Neutrophil (primary cell): Measurements from ENCODE around the gene OR52H1.

Experiments used
- H3K27ac ChIP-seq: fragments of 200-600 bp; sonication (generic); 2 replicates; pipeline ENCODE4 v1.5.1; 2016; ENCODE audit warnings: mild to moderate bottlenecking, moderate library complexity
- H3K27me3 ChIP-seq: fragments of 200-600 bp; sonication (generic); 2 replicates; pipeline ENCODE4 v1.6.0; 2016; ENCODE audit warnings: mild to moderate bottlenecking
- H3K36me3 ChIP-seq: fragments of 200-600 bp; sonication (generic); 2 replicates; pipeline ENCODE4 v1.5.1; 2017
- H3K4me1 ChIP-seq, 2 experiments: fragments of 200-600 bp in 1 of 2; sonication (generic) in 1 of 2; 1 replicate in 1 of 2; 2 replicates in 1 of 2; pipeline versions ENCODE4 v1.5.1 to v1.6.1; 2013 to 2016; ENCODE audit warnings: low read depth in 1 of 2, low read length in 1 of 2, mild to moderate bottlenecking in 1 of 2, moderate library complexity in 1 of 2; ENCODE audit not compliant: control insufficient read depth in 1 of 2, insufficient read depth in 1 of 2
- H3K4me3 ChIP-seq, 2 experiments: fragments of 200-600 bp in 1 of 2; sonication (generic) in 1 of 2; 1 replicate in 1 of 2; 2 replicates in 1 of 2; pipeline ENCODE4 v1.5.1; 2013 to 2016; ENCODE audit warnings: low read depth in 1 of 2, low read length in 1 of 2, mild to moderate bottlenecking in 1 of 2, moderate library complexity in 1 of 2
- H3K9me3 ChIP-seq: fragments of 200-600 bp; sonication (generic); 2 replicates; pipeline ENCODE4 v1.5.1; 2016
- CTCF ChIP-seq: fragments of 200-600 bp; sonication (generic); IDR thresholded peaks from 2 replicates; pipeline ENCODE4 v1.5.1; 2016; ENCODE audit warnings: antibody characterized with exemption

OR52H1 gene

GRCh38 chr11:5499671-5500070, 48.7 kb downstream of the OR52H1 start:
- H3K9me3 ChIP-seq, result no peaks in the 10 kb centered on the region
- no peaks in the 10 kb centered on the region for H3K4me1 ChIP-seq
- no peak overlapping the region for H3K27ac ChIP-seq
- H3K27me3 ChIP-seq, result no peaks in the 10 kb centered on the region
- no peaks in the 10 kb centered on the region for H3K36me3 ChIP-seq
- no peak for TF ChIP-seq CTCF
- H3K4me3 ChIP-seq, result no peak overlapping the region
